K562 (cell line): Measurements from ENCODE around the gene SORBS2.

Source experiments
- MAX ChIP-seq: sonication (generic); formaldehyde crosslinking; IDR thresholded peaks from 2 replicates; pipeline ENCODE4 v1.9.0; 2022; ENCODE audit warnings: mild to moderate bottlenecking, missing genetic modification reagents
- NCOR1 ChIP-seq: fragments of 450-650 bp; IDR thresholded peaks from 2 replicates; pipeline ENCODE4 v1.6.1; 2016; ENCODE audit warnings: mild to moderate bottlenecking, moderate library complexity
- SP1 ChIP-seq: sonication (generic); formaldehyde crosslinking; IDR thresholded peaks from 2 replicates; pipeline ENCODE4 v1.8.1; 2022; ENCODE audit warnings: mild to moderate bottlenecking, missing genetic modification reagents
- SRSF1 ChIP-seq: fragments of 200-400 bp; formaldehyde crosslinking; IDR thresholded peaks from 2 replicates; pipeline ENCODE4 v1.6.1; 2017; ENCODE audit warnings: mild to moderate bottlenecking, low read depth, low read length, moderate library complexity
- ZNF165 ChIP-seq: fragments of 250-450 bp; sonication (Bioruptor Pico); IDR thresholded peaks from 2 replicates; pipeline ENCODE4 v1.4.0; 2020; ENCODE audit warnings: borderline replicate concordance

- TF ChIP-seq SRSF1, result no peak
- TF ChIP-seq MAX (CRISPR knock-in tag), result no peak
- no peak for TF ChIP-seq SP1 (CRISPR knock-in tag)
- no peak for TF ChIP-seq ZNF165 (CRISPR knock-in tag)
- no peak for TF ChIP-seq NCOR1
Observed at GRCh38 chr4:185773419-185773818, 38.6 kb downstream of the SORBS2 start.
